Heart right ventricle (tissue), 16 donors: Measurements from ENCODE around the gene KLK2. TPM values are rescaled to one million over a fixed set of nuclear protein-coding genes. Genes with fewer than 3 reads are reported as not detected.

ENCODE experiments used
- ATAC-seq, 8 donors: fragments of 200-7000 bp; cut with Tn5 transposase; one replicate each; pipeline ENCODE4 v1.9.1; 2020; ENCODE audit warnings: mild to moderate bottlenecking in 8 of 8, moderate library complexity in 8 of 8, moderate number of reproducible peaks in 1 of 8
- DNase-seq, 2 donors: peaks; one replicate each; pipeline ENCODE4 v3.0.0-alpha.2; 2020
- H3K27ac ChIP-seq, 10 donors: fragments of 200-600 bp; sonication (generic) in 2 of 10; one replicate each; pipeline versions ENCODE4 v1.5.0 to v1.8.0; 2020 to 2022; ENCODE audit warnings: mild to moderate bottlenecking in 3 of 10
- H3K27me3 ChIP-seq, 7 donors: fragments of 200-600 bp; one replicate each; pipeline ENCODE4 v1.8.0; 2021 to 2022; ENCODE audit warnings: mild to moderate bottlenecking in 2 of 7
- H3K36me3 ChIP-seq, 9 donors: fragments of 200-600 bp; sonication (generic) in 1 of 9; one replicate each; pipeline versions ENCODE4 v1.5.0 to v1.8.0; 2020 to 2022; ENCODE audit warnings: mild to moderate bottlenecking in 2 of 9
- H3K4me1 ChIP-seq, 9 donors: fragments of 200-600 bp; sonication (generic) in 1 of 9; one replicate each; pipeline versions ENCODE4 v1.5.0 to v1.8.0; 2020 to 2022; ENCODE audit warnings: mild to moderate bottlenecking in 4 of 9
- H3K4me3 ChIP-seq, 10 donors: fragments of 200-600 bp; sonication (generic) in 2 of 10; one replicate each; pipeline versions ENCODE4 v1.5.0 to v1.8.0; 2020 to 2022; ENCODE audit warnings: mild to moderate bottlenecking in 7 of 10, moderate library complexity in 2 of 10
- H3K9me3 ChIP-seq, 11 donors: fragments of 200-600 bp in 10 of 11; sonication (generic) in 2 of 11; one replicate each; pipeline versions ENCODE4 v1.5.0 to v1.8.0; 2013 to 2022; ENCODE audit warnings: mild to moderate bottlenecking in 2 of 11, control low read depth in 1 of 11, moderate library complexity in 1 of 11
- WGBS, 2 donors: extraction: QIAGEN DNeasy Blood & Tissue Kit; methylation state at CpG; one replicate each; pipeline ENCODE4 v1.1.7; 2013; ENCODE audit warnings: inconsistent platforms in 1 of 2; 5-methylcytosine and 5-hydroxymethylcytosine counted together
- intact Hi-C, 10 donors: fragments of 100-400 bp; cut with DNase I; formaldehyde crosslinking; loops; one replicate each; pipeline versions ENCODE4 v1.11.1 to v1.14.2; 2022
- polyA plus RNA-seq, 2 donors: library from polyadenylated mRNA; stranded (reverse); fragments of 200-250 nt; gene quantifications; one replicate each; pipeline ENCODE4 v1.2.3, GENCODE V29; 2013
- total RNA-seq, 10 donors: library from RNA; stranded (reverse); fragmentation: NEBNext Ultra II Directional in 3 of 10; extraction: Animal tissue kit (Norgen Biotek cat#: 25700) in 3 of 10; gene quantifications; one replicate each; pipeline versions ENCODE4 v1.2.1 to v1.2.4, GENCODE V29; 2021 to 2023
- TF ChIP-seq, protein P1 (sequence below), 9 donors: fragments of 200-600 bp; sonication (generic) in 2 of 9; IDR thresholded peaks; one replicate each; pipeline versions ENCODE4 v1.5.0 to v1.8.0; 2021 to 2022; ENCODE audit warnings: antibody characterized with exemption in 9 of 9, mild to moderate bottlenecking in 5 of 9, moderate library complexity in 1 of 9
- donor health status: Arrhythmogenic right ventricular cardiomyopathy.
- donor health status: ischemic (EF 13 %, LVEDD 7.1; RV severe dilation, severe dysfunction).
- donor health status: healthy with polysubstance abuse.
- donor health status: DM: no; HTN: yes; CAD: no.
- donor health status: DM: no; HTN: no; CAD: no.
- donor health status: ischemic (EF 25% LVEDD 6.9; RV normal size, moderate dysfunction).
- donor health status: ischemic (EF 25% LVEDD 5.7; RV mildly dilated, moderate dysfunction).
- donor health status: healthy.
- donor health status: DM: yes; HTN: yes; CAD: no.
- donor health status: Ischemic cardiomyopathy.
- donor health status: ischemic (EF 35%, LVEDD 5.7; RV mildly dilated, moderate dysfunction).
- donor health status: nonischemic (EF 11% LVEDD 7.7; RV severe dilation, severe dysfunction).
- donor health status: DM: yes; HTN: yes; CAD: no.
- donor health status: PGD.
- donor health status: ischemic (EF 29% LVEDD 5.4; RV normal size, mild dysfunction).
- donor health status: nonischemic (EF 23%, LVEDD 6.1; RV moderate dilation, normal function).

Gene KLK2
- total and polyA plus RNA-seq, 12 donors = not detected

DNA sequence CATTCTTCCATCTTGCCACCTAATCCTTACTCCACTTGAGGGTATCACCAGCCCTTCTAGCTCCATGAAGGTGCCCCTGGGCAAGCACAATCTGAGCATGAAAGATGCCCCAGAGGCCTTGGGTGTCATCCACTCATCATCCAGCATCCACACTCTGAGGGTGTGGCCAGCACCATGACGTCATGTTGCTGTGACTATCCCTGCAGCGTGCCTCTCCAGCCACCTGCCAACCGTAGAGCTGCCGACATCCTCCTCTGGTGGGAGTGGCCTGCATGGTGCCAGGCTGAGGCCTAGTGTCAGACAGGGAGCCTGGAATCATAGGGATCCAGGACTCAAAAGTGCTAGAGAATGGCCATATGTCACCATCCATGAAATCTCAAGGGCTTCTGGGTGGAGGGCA is 21.6 kb upstream of the KLK2 start:
- H3K27ac ChIP-seq = no peak overlapping the region
- peaks cover 0 to 75% (median 37%) of the 10 kb centered on the region in 7 donors for H3K27me3 ChIP-seq
- DNase-seq (no peak), ATAC-seq (no peak)
- TF ChIP-seq, protein P1, sequence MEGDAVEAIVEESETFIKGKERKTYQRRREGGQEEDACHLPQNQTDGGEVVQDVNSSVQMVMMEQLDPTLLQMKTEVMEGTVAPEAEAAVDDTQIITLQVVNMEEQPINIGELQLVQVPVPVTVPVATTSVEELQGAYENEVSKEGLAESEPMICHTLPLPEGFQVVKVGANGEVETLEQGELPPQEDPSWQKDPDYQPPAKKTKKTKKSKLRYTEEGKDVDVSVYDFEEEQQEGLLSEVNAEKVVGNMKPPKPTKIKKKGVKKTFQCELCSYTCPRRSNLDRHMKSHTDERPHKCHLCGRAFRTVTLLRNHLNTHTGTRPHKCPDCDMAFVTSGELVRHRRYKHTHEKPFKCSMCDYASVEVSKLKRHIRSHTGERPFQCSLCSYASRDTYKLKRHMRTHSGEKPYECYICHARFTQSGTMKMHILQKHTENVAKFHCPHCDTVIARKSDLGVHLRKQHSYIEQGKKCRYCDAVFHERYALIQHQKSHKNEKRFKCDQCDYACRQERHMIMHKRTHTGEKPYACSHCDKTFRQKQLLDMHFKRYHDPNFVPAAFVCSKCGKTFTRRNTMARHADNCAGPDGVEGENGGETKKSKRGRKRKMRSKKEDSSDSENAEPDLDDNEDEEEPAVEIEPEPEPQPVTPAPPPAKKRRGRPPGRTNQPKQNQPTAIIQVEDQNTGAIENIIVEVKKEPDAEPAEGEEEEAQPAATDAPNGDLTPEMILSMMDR (IDR thresholded peaks at IDR 0.05) = no peak
- no peak overlapping the region for H3K4me3 ChIP-seq
- no peaks in the 10 kb centered on the region for H3K9me3 ChIP-seq
- H3K4me1 ChIP-seq = no peaks in the 10 kb centered on the region
- no peaks in the 10 kb centered on the region for H3K36me3 ChIP-seq
- intact Hi-C loops = no loop called here
- 65 to 72% methylated on average over 4 of the region's 4 CpGs for WGBS, 2 donors

DNA sequence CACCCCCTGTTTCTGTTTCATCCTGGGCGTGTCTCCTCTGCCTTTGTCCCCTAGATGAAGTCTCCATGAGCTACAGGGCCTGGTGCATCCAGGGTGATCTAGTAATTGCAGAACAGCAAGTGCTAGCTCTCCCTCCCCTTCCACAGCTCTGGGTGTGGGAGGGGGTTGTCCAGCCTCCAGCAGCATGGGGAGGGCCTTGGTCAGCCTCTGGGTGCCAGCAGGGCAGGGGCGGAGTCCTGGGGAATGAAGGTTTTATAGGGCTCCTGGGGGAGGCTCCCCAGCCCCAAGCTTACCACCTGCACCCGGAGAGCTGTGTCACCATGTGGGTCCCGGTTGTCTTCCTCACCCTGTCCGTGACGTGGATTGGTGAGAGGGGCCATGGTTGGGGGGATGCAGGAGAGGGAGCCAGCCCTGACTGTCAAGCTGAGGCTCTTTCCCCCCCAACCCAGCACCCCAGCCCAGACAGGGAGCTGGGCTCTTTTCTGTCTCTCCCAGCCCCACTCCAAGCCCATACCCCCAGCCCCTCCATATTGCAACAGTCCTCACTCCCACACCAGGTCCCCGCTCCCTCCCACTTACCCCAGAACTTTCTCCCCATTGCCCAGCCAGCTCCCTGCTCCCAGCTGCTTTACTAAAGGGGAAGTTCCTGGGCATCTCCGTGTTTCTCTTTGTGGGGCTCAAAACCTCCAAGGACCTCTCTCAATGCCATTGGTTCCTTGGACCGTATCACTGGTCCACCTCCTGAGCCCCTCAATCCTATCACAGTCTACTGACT is 18.4 kb upstream of the KLK2 start, which contains the start of gene KLK3:
Gene KLK3 (plus strand): TSS at position 280 of the 775 bp plus-strand sequence. CDS start 41 bp downstream, at position 321.
- Histone ChIP-seq H3K27ac (no peak within 1 kb of the TSS), H3K27me3 (peaks cover 0 to 95% (median 54%) of the 10 kb centered on the region in 7 donors), H3K36me3 (no peaks in the 10 kb centered on the region), H3K4me3 (no peak within 1 kb of the TSS), H3K4me1 (no peaks in the 10 kb centered on the region), H3K9me3 (no peaks in the 10 kb centered on the region)
- no peak for DNase-seq
- intact Hi-C loops = no loop called here
- WGBS, 2 donors = 56 to 67% methylated on average over 8 to 9 of the region's 9 CpGs
- ATAC-seq = no peak
- TF ChIP-seq, protein P1 (IDR thresholded peaks at IDR 0.05) = no peak

DNA sequence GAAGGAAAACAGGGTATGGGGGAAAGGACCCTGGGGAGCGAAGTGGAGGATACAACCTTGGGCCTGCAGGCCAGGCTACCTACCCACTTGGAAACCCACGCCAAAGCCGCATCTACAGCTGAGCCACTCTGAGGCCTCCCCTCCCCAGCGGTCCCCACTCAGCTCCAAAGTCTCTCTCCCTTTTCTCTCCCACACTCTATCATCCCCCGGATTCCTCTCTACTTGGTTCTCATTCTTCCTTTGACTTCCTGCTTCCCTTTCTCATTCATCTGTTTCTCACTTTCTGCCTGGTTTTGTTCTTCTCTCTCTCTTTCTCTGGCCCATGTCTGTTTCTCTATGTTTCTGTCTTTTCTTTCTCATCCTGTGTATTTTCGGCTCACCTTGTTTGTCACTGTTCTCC is 15.9 kb upstream of the KLK2 start:
- no peak for ATAC-seq
- no peak for DNase-seq
- peaks cover 0 to 89% (median 50%) of the 10 kb centered on the region in 7 donors for H3K27me3 ChIP-seq
- WGBS, 2 donors = 54 to 59% methylated on average over 6 of the region's 6 CpGs
- TF ChIP-seq, protein P1 (IDR thresholded peaks at IDR 0.05) = no peak
- H3K4me1 ChIP-seq = no peaks in the 10 kb centered on the region
- H3K27ac ChIP-seq = no peak overlapping the region
- intact Hi-C loops = no loop called here
- no peaks in the 10 kb centered on the region for H3K36me3 ChIP-seq
- H3K4me3 ChIP-seq = no peak overlapping the region
- no peaks in the 10 kb centered on the region for H3K9me3 ChIP-seq

DNA sequence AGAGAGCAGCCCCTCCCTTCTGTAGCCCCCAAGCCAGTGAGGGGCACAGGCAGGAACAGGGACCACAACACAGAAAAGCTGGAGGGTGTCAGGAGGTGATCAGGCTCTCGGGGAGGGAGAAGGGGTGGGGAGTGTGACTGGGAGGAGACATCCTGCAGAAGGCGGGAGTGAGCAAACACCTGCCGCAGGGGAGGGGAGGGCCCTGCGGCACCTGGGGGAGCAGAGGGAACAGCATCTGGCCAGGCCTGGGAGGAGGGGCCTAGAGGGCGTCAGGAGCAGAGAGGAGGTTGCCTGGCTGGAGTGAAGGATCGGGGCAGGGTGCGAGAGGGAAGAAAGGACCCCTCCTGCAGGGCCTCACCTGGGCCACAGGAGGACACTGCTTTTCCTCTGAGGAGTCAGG is 14.4 kb upstream of the KLK2 start:
- H3K4me1 ChIP-seq = no peaks in the 10 kb centered on the region
- 6 to 12% methylated on average over 6 to 7 of the region's 7 CpGs for WGBS, 2 donors
- no peaks in the 10 kb centered on the region for H3K36me3 ChIP-seq
- DNase-seq (no peak), ATAC-seq (no peak)
- peaks cover 0 to 84% (median 49%) of the 10 kb centered on the region in 7 donors for H3K27me3 ChIP-seq
- H3K9me3 ChIP-seq = no peaks in the 10 kb centered on the region
- TF ChIP-seq, protein P1 (IDR thresholded peaks at IDR 0.05) = no peak
- intact Hi-C loops = no loop called here
- H3K27ac ChIP-seq = no peak overlapping the region
- no peak overlapping the region for H3K4me3 ChIP-seq
